Transverse colon (tissue), 4 donors: ENCODE measurements around the gene MRPL28.

ENCODE experiments used
- CTCF ChIP-seq, 5 experiments: fragments of 200-600 bp in 3 of 5; fragments of 450-650 bp in 2 of 5; sonication (generic) in 3 of 5; IDR thresholded peaks; 1 replicate in 2 of 5; 2 replicates in 3 of 5; pipeline ENCODE4 v1.5.1; 2016 to 2017; ENCODE audit warnings: antibody characterized with exemption in 5 of 5, inconsistent platforms in 3 of 5, mild to moderate bottlenecking in 2 of 5, moderate library complexity in 1 of 5
- EP300 ChIP-seq: sonication (generic); formaldehyde crosslinking; IDR thresholded peaks from one replicate; pipeline ENCODE4 v1.6.1; 2017; ENCODE audit warnings: antibody characterized with exemption, low read depth
- POLR2A ChIP-seq: fragments of 450-650 bp; IDR thresholded peaks from one replicate; pipeline ENCODE4 v1.6.1; 2016; ENCODE audit warnings: antibody characterized with exemption, mild to moderate bottlenecking, moderate library complexity
- POLR2AphosphoS5 ChIP-seq, 3 donors: sonication (generic); formaldehyde crosslinking; IDR thresholded peaks; one replicate each; pipeline ENCODE4 v1.6.1; 2016; ENCODE audit warnings: antibody characterized with exemption in 3 of 3

DNA sequence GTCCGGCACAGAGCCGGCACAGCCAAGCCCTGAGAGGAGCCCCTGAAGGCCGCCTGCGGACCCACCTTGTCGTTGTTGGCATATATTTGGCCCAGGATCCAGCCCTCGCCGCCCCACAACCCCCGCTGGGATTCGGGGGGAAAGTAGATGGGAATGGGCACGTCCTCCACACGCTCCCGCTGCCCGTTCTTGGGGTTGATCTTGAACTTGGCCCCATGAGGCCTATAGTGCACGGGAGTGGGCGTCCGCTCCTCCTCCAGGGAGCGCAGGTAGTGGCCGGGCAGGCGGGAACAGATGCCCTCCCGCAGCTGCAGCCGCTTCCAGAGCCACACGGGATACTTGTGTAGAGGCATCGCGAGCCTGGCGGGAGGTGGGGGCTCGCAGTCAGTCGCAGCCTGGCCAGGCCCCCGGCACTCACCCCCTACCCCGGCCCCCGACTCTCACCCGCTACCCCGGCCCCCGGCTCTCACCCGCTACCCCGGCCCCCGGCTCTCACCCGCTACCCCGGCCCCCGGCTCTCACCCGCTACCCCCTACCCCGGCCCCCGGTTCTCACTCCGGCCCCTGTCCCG, 387 bp downstream of the MRPL28 start:
- TF ChIP-seq POLR2AphosphoS5 (IDR thresholded peaks at IDR 0.05): no peak
- TF ChIP-seq CTCF (IDR thresholded peaks at IDR 0.05): no peak
- TF ChIP-seq POLR2A: no peak
- TF ChIP-seq EP300: no peak
